Panc1 (cell line): Measurements from ENCODE around the gene TM9SF3. TPM values are rescaled to one million over a fixed set of nuclear protein-coding genes. Genes with fewer than 3 reads are reported as not detected.
A peak's percentile ranks its signal among the peaks of the same experiment; 100 is the strongest.
"Not testable (repeated sequence)": the region's sequence is repeated elsewhere in the genome, so short reads cannot be mapped to it uniquely, and the experiment has no call there.

Experiments
- ATAC-seq: fragments of 200-7000 bp; cut with Tn5 transposase; 2 replicates; pipeline ENCODE4 v1.9.1; 2020; ENCODE audit warnings: mild to moderate bottlenecking, moderate library complexity
- BruUV-seq: library from RNA; stranded (reverse); fragments of 400-500 nt; replicated peaks from 2 replicates; lab custom pipeline; 2021; lab: Mats Ljungman, UMichigan
- CTCF ChIA-PET: fragments of 300-600 bp; sonication (Branson Sonifier 250); formaldehyde crosslinking; loops from one replicate; lab custom pipeline; 2022; ENCODE audit warnings: antibody characterized with exemption; lab: Charles Lee
- POLR2A ChIA-PET: fragments of 300-600 bp; sonication (Branson Sonifier 250); formaldehyde crosslinking; loops from one replicate; lab custom pipeline; 2022; ENCODE audit warnings: antibody characterized with exemption; lab: Charles Lee
- DNase-seq: peaks from one replicate; pipeline ENCODE4 v3.0.0-alpha.2; 2010; ENCODE audit warnings: low read depth, low spot score
- H3K27ac ChIP-seq: 2 replicates; pipeline ENCODE4 v1.5.1; 2011; ENCODE audit warnings: mild to moderate bottlenecking, low read length, inconsistent platforms
- H3K27me3 ChIP-seq: fragments of 200-500 bp; sonication (Bioruptor generic); 2 replicates; pipeline ENCODE4 v1.6.0; 2014; ENCODE audit warnings: low read length, inconsistent platforms; ENCODE audit not compliant: control insufficient read depth, insufficient read depth
- H3K36me3 ChIP-seq: fragments of 200-500 bp; sonication (Bioruptor generic); 2 replicates; pipeline ENCODE4 v1.5.1; 2014; ENCODE audit warnings: inconsistent platforms, mild to moderate bottlenecking, low read length, moderate library complexity; ENCODE audit not compliant: control insufficient read depth, insufficient read depth
- H3K4me1 ChIP-seq: 2 replicates; pipeline ENCODE4 v1.5.1; 2011; ENCODE audit warnings: inconsistent platforms, mild to moderate bottlenecking, low read length, moderate library complexity; ENCODE audit not compliant: control insufficient read depth, insufficient read depth
- H3K4me3 ChIP-seq, 2 experiments: 2 replicates each; pipeline ENCODE4 v1.5.1; 2011 to 2012; ENCODE audit warnings: low read depth in 2 of 2, low read length in 2 of 2, mild to moderate bottlenecking in 2 of 2, inconsistent platforms in 1 of 2, moderate library complexity in 1 of 2
- H3K9me3 ChIP-seq: fragments of 200-500 bp; sonication (Bioruptor generic); 2 replicates; pipeline ENCODE4 v1.5.1; 2014; ENCODE audit warnings: low read depth, mild to moderate bottlenecking, inconsistent platforms, low read length, moderate library complexity; ENCODE audit not compliant: control insufficient read depth, insufficient read depth
- POLR2AphosphoS5 ChIP-seq: IDR thresholded peaks from 2 replicates; pipeline ENCODE4 v1.6.1; 2012; ENCODE audit warnings: mild to moderate bottlenecking, low read depth, low read length, moderate library complexity
- SIN3A ChIP-seq: IDR thresholded peaks from 2 replicates; pipeline ENCODE4 v1.6.1; 2012; ENCODE audit warnings: low read depth, mild to moderate bottlenecking, low read length, moderate library complexity, borderline replicate concordance; ENCODE audit not compliant: insufficient read depth
- TCF7L2 ChIP-seq: IDR thresholded peaks from 2 replicates; pipeline ENCODE4 v1.6.1; 2011; ENCODE audit warnings: mild to moderate bottlenecking, low read depth, low read length, inconsistent platforms
- in situ Hi-C: cut with HindIII; loops from 2 replicates; pipeline ENCODE4 v1.10.0; 2016; ENCODE audit warnings: low sequenced_read_pairs, low pct_unique_long_range_greater_than_20kb
- intact Hi-C: fragments of 100-400 bp; cut with micrococcal nuclease; formaldehyde crosslinking; loops from one replicate; pipeline ENCODE4 v1.10.0; 2022; ENCODE audit not compliant: unreplicated experiment
- total RNA-seq: library from RNA; stranded (reverse); gene quantifications from one replicate; pipeline ENCODE4 v1.2.1, GENCODE V29; 2021; ENCODE audit not compliant: unreplicated experiment
- TF ChIP-seq, protein P1 (sequence below): fragments of 450-650 bp; IDR thresholded peaks from 2 replicates; pipeline ENCODE4 v1.5.1; 2017; ENCODE audit warnings: mild to moderate bottlenecking
- TF ChIP-seq, protein P2 (sequence below), 2 experiments: IDR thresholded peaks; 2 replicates each; pipeline ENCODE4 v1.6.1; 2011 to 2012; ENCODE audit warnings: low read depth in 2 of 2, control low read depth in 1 of 2, low read length in 1 of 2, mild to moderate bottlenecking in 1 of 2, moderate library complexity in 1 of 2; ENCODE audit not compliant: insufficient read depth in 1 of 2

The TM9SF3 gene
- total RNA-seq, 1 experiment from 2014 or later: 179 TPM

DNA sequence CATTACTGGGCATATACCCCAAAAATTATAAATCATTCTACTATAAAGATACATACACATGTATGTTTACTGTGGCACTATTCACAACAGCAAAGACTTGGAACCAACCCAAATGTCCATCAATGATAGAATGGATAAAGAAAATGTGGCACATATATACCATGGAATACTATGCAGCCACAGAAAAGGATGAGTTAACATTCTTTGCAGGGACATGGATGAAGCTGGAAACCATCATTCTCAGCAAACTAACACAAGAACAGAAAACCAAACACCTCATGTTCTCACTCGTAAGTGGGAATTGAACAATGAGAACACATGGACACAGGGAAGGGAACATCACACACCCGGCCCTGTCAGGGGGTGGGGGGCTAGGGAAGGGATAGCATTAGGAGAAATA is 12.2 kb downstream of the TM9SF3 start:
- CTCF ChIA-PET: not testable (repeated sequence)

DNA sequence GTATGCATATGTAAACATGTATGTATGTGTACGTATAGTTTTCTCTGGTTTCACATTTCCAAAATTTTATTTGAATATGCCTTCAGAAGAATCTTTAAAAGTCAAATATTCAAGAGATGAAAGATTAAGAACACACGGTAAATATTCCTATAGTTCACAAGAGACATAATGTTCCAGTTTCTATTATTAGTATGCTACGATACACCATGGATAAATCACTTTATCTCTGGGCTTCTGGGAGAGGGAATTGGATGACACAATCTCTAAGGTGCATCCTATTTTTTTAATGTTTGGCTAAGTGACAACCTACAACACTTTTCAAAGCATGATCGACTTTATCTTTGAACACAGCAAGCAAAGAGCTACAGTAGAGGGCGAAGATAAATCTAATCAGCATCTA is 13.8 kb downstream of the TM9SF3 start:
- ATAC-seq: no peak
- TSS peak; percentile 9 for BruUV-seq
- H3K27me3 ChIP-seq: no peaks in the 10 kb centered on the region
- in situ Hi-C loops: no loop called here
- POLR2A ChIA-PET: no interaction called here
- no peak for DNase-seq
- no peak overlapping the region for H3K4me3 ChIP-seq
- intact Hi-C loops: no loop called here
- no peaks in the 10 kb centered on the region for H3K9me3 ChIP-seq
- 0 out of 2 replicates have a peak, but pooled peaks cover 7% of the 10 kb centered on the region for H3K4me1 ChIP-seq
- CTCF ChIA-PET: no interaction called here
- no peak overlapping the region for H3K27ac ChIP-seq
- no peak for TF ChIP-seq POLR2AphosphoS5
- TF ChIP-seq SIN3A: no peak
- TF ChIP-seq, protein P1, sequence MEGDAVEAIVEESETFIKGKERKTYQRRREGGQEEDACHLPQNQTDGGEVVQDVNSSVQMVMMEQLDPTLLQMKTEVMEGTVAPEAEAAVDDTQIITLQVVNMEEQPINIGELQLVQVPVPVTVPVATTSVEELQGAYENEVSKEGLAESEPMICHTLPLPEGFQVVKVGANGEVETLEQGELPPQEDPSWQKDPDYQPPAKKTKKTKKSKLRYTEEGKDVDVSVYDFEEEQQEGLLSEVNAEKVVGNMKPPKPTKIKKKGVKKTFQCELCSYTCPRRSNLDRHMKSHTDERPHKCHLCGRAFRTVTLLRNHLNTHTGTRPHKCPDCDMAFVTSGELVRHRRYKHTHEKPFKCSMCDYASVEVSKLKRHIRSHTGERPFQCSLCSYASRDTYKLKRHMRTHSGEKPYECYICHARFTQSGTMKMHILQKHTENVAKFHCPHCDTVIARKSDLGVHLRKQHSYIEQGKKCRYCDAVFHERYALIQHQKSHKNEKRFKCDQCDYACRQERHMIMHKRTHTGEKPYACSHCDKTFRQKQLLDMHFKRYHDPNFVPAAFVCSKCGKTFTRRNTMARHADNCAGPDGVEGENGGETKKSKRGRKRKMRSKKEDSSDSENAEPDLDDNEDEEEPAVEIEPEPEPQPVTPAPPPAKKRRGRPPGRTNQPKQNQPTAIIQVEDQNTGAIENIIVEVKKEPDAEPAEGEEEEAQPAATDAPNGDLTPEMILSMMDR: no peak
- TF ChIP-seq, protein P2, sequence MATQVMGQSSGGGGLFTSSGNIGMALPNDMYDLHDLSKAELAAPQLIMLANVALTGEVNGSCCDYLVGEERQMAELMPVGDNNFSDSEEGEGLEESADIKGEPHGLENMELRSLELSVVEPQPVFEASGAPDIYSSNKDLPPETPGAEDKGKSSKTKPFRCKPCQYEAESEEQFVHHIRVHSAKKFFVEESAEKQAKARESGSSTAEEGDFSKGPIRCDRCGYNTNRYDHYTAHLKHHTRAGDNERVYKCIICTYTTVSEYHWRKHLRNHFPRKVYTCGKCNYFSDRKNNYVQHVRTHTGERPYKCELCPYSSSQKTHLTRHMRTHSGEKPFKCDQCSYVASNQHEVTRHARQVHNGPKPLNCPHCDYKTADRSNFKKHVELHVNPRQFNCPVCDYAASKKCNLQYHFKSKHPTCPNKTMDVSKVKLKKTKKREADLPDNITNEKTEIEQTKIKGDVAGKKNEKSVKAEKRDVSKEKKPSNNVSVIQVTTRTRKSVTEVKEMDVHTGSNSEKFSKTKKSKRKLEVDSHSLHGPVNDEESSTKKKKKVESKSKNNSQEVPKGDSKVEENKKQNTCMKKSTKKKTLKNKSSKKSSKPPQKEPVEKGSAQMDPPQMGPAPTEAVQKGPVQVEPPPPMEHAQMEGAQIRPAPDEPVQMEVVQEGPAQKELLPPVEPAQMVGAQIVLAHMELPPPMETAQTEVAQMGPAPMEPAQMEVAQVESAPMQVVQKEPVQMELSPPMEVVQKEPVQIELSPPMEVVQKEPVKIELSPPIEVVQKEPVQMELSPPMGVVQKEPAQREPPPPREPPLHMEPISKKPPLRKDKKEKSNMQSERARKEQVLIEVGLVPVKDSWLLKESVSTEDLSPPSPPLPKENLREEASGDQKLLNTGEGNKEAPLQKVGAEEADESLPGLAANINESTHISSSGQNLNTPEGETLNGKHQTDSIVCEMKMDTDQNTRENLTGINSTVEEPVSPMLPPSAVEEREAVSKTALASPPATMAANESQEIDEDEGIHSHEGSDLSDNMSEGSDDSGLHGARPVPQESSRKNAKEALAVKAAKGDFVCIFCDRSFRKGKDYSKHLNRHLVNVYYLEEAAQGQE (IDR thresholded peaks at IDR 0.05; ENCODE audit: insufficient read depth in 1 of 2, low read depth in 2 of 2, low read length in 1 of 2): no peak
- TF ChIP-seq TCF7L2: no peak
- peaks cover 13% of the 10 kb centered on the region; the same call in 1 of the 2 replicates for H3K36me3 ChIP-seq

More for the DNA sequence above, 12.2 kb downstream of the TM9SF3 start:
- in situ Hi-C loops, ATAC-seq, H3K27me3 ChIP-seq, intact Hi-C loops, DNase-seq, H3K4me1 ChIP-seq, BruUV-seq, H3K9me3 ChIP-seq, POLR2A ChIA-PET, H3K27ac ChIP-seq, H3K4me3 ChIP-seq: not testable (repeated sequence)
- H3K36me3 ChIP-seq: peaks cover 13% of the 10 kb centered on the region; the same call in 1 of the 2 replicates
